Left lung (tissue), 10 donors: Measurements from ENCODE around the gene IQGAP3. TPM values are rescaled to one million over a fixed set of nuclear protein-coding genes. Genes with fewer than 3 reads are reported as not detected.
"Not testable (repeated sequence)": the region's sequence is repeated elsewhere in the genome, so short reads cannot be mapped to it uniquely, and the experiment has no call there.

Experiments used
- ATAC-seq: fragments of 200-7000 bp; cut with Tn5 transposase; one replicate; pipeline ENCODE4 v1.9.1; 2020; ENCODE audit warnings: moderate library complexity
- DNase-seq, 4 donors: peaks; one replicate each; pipeline ENCODE4 v3.0.0-alpha.2; 2013 to 2020
- H3K27ac ChIP-seq, 2 donors: fragments of 200-600 bp; sonication (generic) in 1 of 2; one replicate each; pipeline versions ENCODE4 v1.5.0 to v1.8.0; 2020 to 2021
- H3K27me3 ChIP-seq, 2 donors: fragments of 200-600 bp; sonication (generic) in 1 of 2; one replicate each; pipeline versions ENCODE4 v1.5.0 to v1.8.0; 2020 to 2021
- H3K36me3 ChIP-seq, 2 donors: fragments of 200-600 bp; sonication (generic) in 1 of 2; one replicate each; pipeline versions ENCODE4 v1.5.0 to v1.8.0; 2020 to 2021
- H3K4me1 ChIP-seq, 2 donors: fragments of 200-600 bp; one replicate each; pipeline ENCODE4 v1.8.0; 2021
- H3K4me3 ChIP-seq, 2 donors: fragments of 200-600 bp; sonication (generic) in 1 of 2; one replicate each; pipeline versions ENCODE4 v1.5.0 to v1.8.0; 2020 to 2021; ENCODE audit warnings: mild to moderate bottlenecking in 1 of 2
- H3K9me3 ChIP-seq, 2 donors: fragments of 200-600 bp; sonication (generic) in 1 of 2; one replicate each; pipeline versions ENCODE4 v1.5.0 to v1.8.0; 2020 to 2021
- intact Hi-C, 2 donors: fragments of 100-400 bp; cut with DNase I; formaldehyde crosslinking; loops; one replicate each; pipeline versions ENCODE4 v1.11.2 to v1.14.2; 2022
- polyA plus RNA-seq, 6 donors: library from polyadenylated mRNA; unstranded; fragments of 120-200 nt; gene quantifications; one replicate each; pipeline ENCODE4 v1.2.1, GENCODE V29; 2013; ENCODE audit not compliant: insufficient read length in 6 of 6
- total RNA-seq, 2 donors: library from RNA; stranded (reverse); fragmentation: NEBNext Ultra II Directional; extraction: Animal tissue kit (Norgen Biotek cat#: 25700); gene quantifications; one replicate each; pipeline ENCODE4 v1.2.1, GENCODE V29; 2021
- TF ChIP-seq, protein P1 (sequence below), 2 donors: fragments of 200-600 bp; sonication (generic) in 1 of 2; IDR thresholded peaks; one replicate each; pipeline versions ENCODE4 v1.5.0 to v1.8.0; 2021; ENCODE audit warnings: antibody characterized with exemption in 2 of 2
- donor health status: DM: no; HTN: yes; CAD: no.
- donor health status: DM: no; HTN: no; CAD: no.

The IQGAP3 gene
- total and polyA plus RNA-seq, 8 donors, result 2.8 to 26.7 (median 13.1) TPM

DNA sequence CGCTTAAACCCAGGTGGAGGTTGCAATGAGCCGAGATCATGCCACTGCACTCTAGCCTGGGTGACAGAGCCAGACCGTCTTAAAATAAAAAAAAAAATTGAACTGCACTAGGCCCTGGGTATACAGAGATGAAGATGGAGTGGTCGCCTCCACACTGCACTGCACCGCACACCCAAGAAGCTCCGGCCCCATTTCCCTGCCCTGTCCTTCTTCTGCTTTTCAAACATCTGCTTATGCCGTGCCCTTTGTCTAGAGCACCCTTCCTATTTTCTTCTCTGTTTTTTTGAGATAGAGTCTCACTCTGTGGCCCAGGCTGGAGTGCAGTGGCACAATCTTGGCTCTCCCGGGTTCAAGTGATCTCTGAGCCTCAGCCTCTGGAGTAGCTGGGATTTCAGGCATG, 17.4 kb downstream of the IQGAP3 start:
- no peak overlapping the region for H3K27ac ChIP-seq
- TF ChIP-seq, protein P1, sequence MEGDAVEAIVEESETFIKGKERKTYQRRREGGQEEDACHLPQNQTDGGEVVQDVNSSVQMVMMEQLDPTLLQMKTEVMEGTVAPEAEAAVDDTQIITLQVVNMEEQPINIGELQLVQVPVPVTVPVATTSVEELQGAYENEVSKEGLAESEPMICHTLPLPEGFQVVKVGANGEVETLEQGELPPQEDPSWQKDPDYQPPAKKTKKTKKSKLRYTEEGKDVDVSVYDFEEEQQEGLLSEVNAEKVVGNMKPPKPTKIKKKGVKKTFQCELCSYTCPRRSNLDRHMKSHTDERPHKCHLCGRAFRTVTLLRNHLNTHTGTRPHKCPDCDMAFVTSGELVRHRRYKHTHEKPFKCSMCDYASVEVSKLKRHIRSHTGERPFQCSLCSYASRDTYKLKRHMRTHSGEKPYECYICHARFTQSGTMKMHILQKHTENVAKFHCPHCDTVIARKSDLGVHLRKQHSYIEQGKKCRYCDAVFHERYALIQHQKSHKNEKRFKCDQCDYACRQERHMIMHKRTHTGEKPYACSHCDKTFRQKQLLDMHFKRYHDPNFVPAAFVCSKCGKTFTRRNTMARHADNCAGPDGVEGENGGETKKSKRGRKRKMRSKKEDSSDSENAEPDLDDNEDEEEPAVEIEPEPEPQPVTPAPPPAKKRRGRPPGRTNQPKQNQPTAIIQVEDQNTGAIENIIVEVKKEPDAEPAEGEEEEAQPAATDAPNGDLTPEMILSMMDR (IDR thresholded peaks at IDR 0.05), result no peak
- H3K27me3 ChIP-seq, result no peaks in the 10 kb centered on the region
- intact Hi-C loops, result no loop called here
- ATAC-seq (no peak), DNase-seq (no peak)
- no peaks in the 10 kb centered on the region for H3K9me3 ChIP-seq
- no peak overlapping the region for H3K4me3 ChIP-seq
- peaks cover 0 to 8% of the 10 kb centered on the region in 2 donors for H3K36me3 ChIP-seq
- H3K4me1 ChIP-seq, result peaks cover 0 to 11% of the 10 kb centered on the region in 2 donors

- TF ChIP-seq, protein P1 (IDR thresholded peaks at IDR 0.05), result no peak
- H3K27me3 ChIP-seq, result no peaks in the 10 kb centered on the region
- DNase-seq, result no peak
- intact Hi-C loops, result no loop called here
- no peaks in the 10 kb centered on the region for H3K9me3 ChIP-seq
- H3K4me1 ChIP-seq, result peaks cover 0 to 11% of the 10 kb centered on the region in 2 donors
- no peak overlapping the region for H3K4me3 ChIP-seq
- peaks cover 0 to 5% of the 10 kb centered on the region in 2 donors for H3K36me3 ChIP-seq
- ATAC-seq, result no peak
- H3K27ac ChIP-seq, result no peak overlapping the region
These were observed 18.4 kb downstream of the IQGAP3 start for GRCh38 chr1:156553860-156554485.

DNA sequence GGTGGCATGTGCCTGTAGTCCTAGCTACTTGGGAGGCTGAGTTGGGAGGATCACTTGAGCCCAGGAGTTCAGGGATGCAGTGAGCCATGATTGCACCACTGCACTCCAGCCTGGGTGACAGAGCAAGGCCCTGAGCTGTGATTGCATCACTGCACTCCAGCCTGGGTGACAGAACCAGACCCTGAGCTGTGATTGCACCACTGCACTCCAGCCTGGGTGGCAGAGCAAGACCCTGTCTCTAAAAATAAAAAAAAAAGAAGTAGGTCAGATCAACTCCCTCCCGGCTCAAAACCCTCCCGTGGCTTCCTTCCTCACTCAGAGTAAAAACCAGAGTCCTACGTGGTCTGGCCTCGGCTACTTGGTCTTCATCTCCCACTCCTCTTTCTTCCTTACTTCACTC, 19.4 kb downstream of the IQGAP3 start:
- H3K36me3 ChIP-seq, H3K9me3 ChIP-seq, H3K27me3 ChIP-seq, H3K27ac ChIP-seq, intact Hi-C loops, H3K4me3 ChIP-seq: not testable (repeated sequence)
- peaks cover 0 to 11% of the 10 kb centered on the region in 2 donors for H3K4me1 ChIP-seq
- DNase-seq, result peak in 2 of 4 donors; percentile 66 to 72
- ATAC-seq, result peak; percentile 72

DNA sequence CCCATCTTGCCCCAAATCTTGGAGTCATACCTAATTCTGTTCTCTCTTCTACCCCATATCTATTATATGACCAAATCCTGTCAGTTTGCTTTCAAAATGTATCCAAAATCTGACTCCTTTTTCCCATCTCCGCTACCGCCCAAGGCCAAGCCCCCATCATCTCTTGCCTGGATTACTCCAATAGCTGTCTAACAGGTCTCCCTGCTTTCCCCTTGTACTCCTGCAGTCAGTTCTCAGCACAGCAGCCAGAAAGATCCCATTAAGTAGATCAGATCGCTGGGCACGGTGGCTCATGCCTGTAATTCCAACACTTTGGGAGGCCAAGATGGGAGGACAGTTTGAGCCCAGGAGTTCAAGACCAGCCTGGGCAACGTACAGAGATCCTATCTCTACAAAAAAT, 19.8 kb downstream of the IQGAP3 start:
- Histone ChIP-seq H3K9me3 (no peaks in the 10 kb centered on the region), H3K4me3 (no peak overlapping the region), H3K4me1 (peaks cover 0 to 11% of the 10 kb centered on the region in 2 donors), H3K36me3 (peaks cover 0 to 11% of the 10 kb centered on the region in 2 donors), H3K27ac (no peak overlapping the region), H3K27me3 (no peaks in the 10 kb centered on the region)
- DNase-seq, result no peak
- ATAC-seq, result no peak
- intact Hi-C loops, result no loop called here
- TF ChIP-seq, protein P1 (IDR thresholded peaks at IDR 0.05), result no peak

- no peak overlapping the region for H3K27ac ChIP-seq
- no peaks in the 10 kb centered on the region for H3K27me3 ChIP-seq
- H3K36me3 ChIP-seq, result peaks cover 0 to 11% of the 10 kb centered on the region in 2 donors
- H3K4me1 ChIP-seq, result peaks cover 0 to 11% of the 10 kb centered on the region in 2 donors
- H3K4me3 ChIP-seq, result no peak overlapping the region
- no peaks in the 10 kb centered on the region for H3K9me3 ChIP-seq
- no peak for DNase-seq
- intact Hi-C loops, result no loop called here
- ATAC-seq, result no peak
- TF ChIP-seq, protein P1 (IDR thresholded peaks at IDR 0.05), result no peak
These were observed 20.5 kb downstream of the IQGAP3 start for GRCh38 chr1:156551869-156552268.
